Vagina (tissue), 2 donors: ENCODE results near the gene ATAD3B. TPM values are rescaled to one million over a fixed set of nuclear protein-coding genes. Genes with fewer than 3 reads are reported as not detected.
A peak's percentile ranks its signal among the peaks of the same experiment; 100 is the strongest.
"Not testable (repeated sequence)": the region's sequence is repeated elsewhere in the genome, so short reads cannot be mapped to it uniquely, and the experiment has no call there.

Experiments used
- DNase-seq, 2 donors: peaks; one replicate each; pipeline ENCODE4 v3.0.0-alpha.2; 2017; ENCODE audit errors: extremely low spot score in 2 of 2
- H3K27ac ChIP-seq: fragments of 200-600 bp; sonication (generic); one replicate; pipeline ENCODE4 v1.5.1; 2019
- H3K27me3 ChIP-seq: fragments of 200-600 bp; sonication (generic); one replicate; pipeline ENCODE4 v1.5.1; 2019
- H3K36me3 ChIP-seq, 2 donors: fragments of 200-600 bp; sonication (generic); one replicate each; pipeline ENCODE4 v1.5.1; 2017 to 2019
- H3K4me1 ChIP-seq: fragments of 200-600 bp; sonication (generic); one replicate; pipeline ENCODE4 v1.5.1; 2019
- H3K4me3 ChIP-seq, 2 donors: fragments of 200-600 bp; sonication (generic); 1 replicate in 1 of 2; 2 replicates in 1 of 2; pipeline ENCODE4 v1.5.1; 2016 to 2019
- H3K9me3 ChIP-seq: fragments of 200-600 bp; sonication (generic); one replicate; pipeline ENCODE4 v1.5.1; 2019
- CTCF ChIP-seq, 3 experiments: fragments of 450-650 bp in 2 of 3; fragments of 200-600 bp in 1 of 3; sonication (generic) in 1 of 3; IDR thresholded peaks; one replicate each; pipeline ENCODE4 v1.5.1; 2017 to 2019; ENCODE audit warnings: antibody characterized with exemption in 3 of 3, mild to moderate bottlenecking in 2 of 3, moderate library complexity in 2 of 3
- POLR2A ChIP-seq, 2 donors: fragments of 450-650 bp; IDR thresholded peaks; one replicate each; pipeline ENCODE4 v1.6.1; 2017; ENCODE audit warnings: antibody characterized with exemption in 2 of 2, mild to moderate bottlenecking in 2 of 2, moderate library complexity in 2 of 2
- POLR2AphosphoS5 ChIP-seq, 2 donors: sonication (generic); formaldehyde crosslinking; IDR thresholded peaks; one replicate each; pipeline ENCODE4 v1.9.0; 2017; ENCODE audit warnings: antibody characterized with exemption in 2 of 2, mild to moderate bottlenecking in 2 of 2, low read depth in 1 of 2; ENCODE audit not compliant: insufficient read depth in 1 of 2
- intact Hi-C: fragments of 100-400 bp; cut with DNase I; formaldehyde crosslinking; loops from one replicate; pipeline ENCODE4 v1.15.1; 2023
- total RNA-seq: library from RNA; depleted of rRNA; stranded (reverse); fragments of >200 nt; gene quantifications from one replicate; pipeline ENCODE4 v1.2.3, GENCODE V29; 2016

The ATAD3B gene
- total RNA-seq, 1 donor from 2014 or later, result 17.7 TPM

- no peak for DNase-seq
- intact Hi-C loops, result no loop called here
These were observed 758 bp upstream of the ATAD3B start for GRCh38 chr1:1470626-1471388.

GRCh38 chr1:1472053-1472876, 700 bp downstream of the ATAD3B start:
- H3K27ac ChIP-seq, DNase-seq, H3K9me3 ChIP-seq, H3K36me3 ChIP-seq, H3K27me3 ChIP-seq, intact Hi-C loops: not testable (repeated sequence)
- Histone ChIP-seq H3K4me1 (peaks cover 32% of the 10 kb centered on the region), H3K4me3 (peak overlapping the region; percentile 63 to 71)

More at GRCh38 chr1:1470626-1471388, 758 bp upstream of the ATAD3B start:
- H3K4me1 ChIP-seq, result peaks cover 32% of the 10 kb centered on the region
- peak overlapping the region; percentile 63 to 71 for H3K4me3 ChIP-seq
- no peaks in the 10 kb centered on the region for H3K27me3 ChIP-seq
- H3K27ac ChIP-seq, result peak overlapping the region; percentile 79
- no peaks in the 10 kb centered on the region for H3K36me3 ChIP-seq
- H3K9me3 ChIP-seq, result no peaks in the 10 kb centered on the region
- TF ChIP-seq CTCF (IDR thresholded peaks at IDR 0.05), result no peak
- TF ChIP-seq POLR2AphosphoS5 (IDR thresholded peaks at IDR 0.05; ENCODE audit: insufficient read depth in 1 of 2, low read depth in 1 of 2), result no peak
- TF ChIP-seq POLR2A (IDR thresholded peaks at IDR 0.05), result no peak

GRCh38 chr1:1476011-1476410, 4.4 kb downstream of the ATAD3B start:
- peaks cover 24% of the 10 kb centered on the region for H3K4me1 ChIP-seq
- H3K4me3 ChIP-seq, H3K9me3 ChIP-seq, DNase-seq, intact Hi-C loops, H3K27me3 ChIP-seq, H3K27ac ChIP-seq: not testable (repeated sequence)
- H3K36me3 ChIP-seq, result peaks cover 7 to 21% of the 10 kb centered on the region in 2 donors

GRCh38 chr1:1477206-1477605, 5.6 kb downstream of the ATAD3B start:
- TF ChIP-seq POLR2A (IDR thresholded peaks at IDR 0.05), result no peak
- no peak for TF ChIP-seq CTCF (IDR thresholded peaks at IDR 0.05)
- TF ChIP-seq POLR2AphosphoS5 (IDR thresholded peaks at IDR 0.05; ENCODE audit: insufficient read depth in 1 of 2, low read depth in 1 of 2), result no peak
- H3K27me3 ChIP-seq, result no peaks in the 10 kb centered on the region
- H3K36me3 ChIP-seq, result peaks cover 7 to 25% of the 10 kb centered on the region in 2 donors
- H3K4me1 ChIP-seq, result peaks cover 23% of the 10 kb centered on the region
- H3K9me3 ChIP-seq, result no peaks in the 10 kb centered on the region
- intact Hi-C loops, result no loop called here
- H3K27ac ChIP-seq, result no peak overlapping the region
- no peak overlapping the region for H3K4me3 ChIP-seq
- no peak for DNase-seq

- DNase-seq, result no peak
- intact Hi-C loops, result no loop called here
- Histone ChIP-seq H3K9me3 (no peaks in the 10 kb centered on the region), H3K4me3 (no peak overlapping the region), H3K27ac (no peak overlapping the region), H3K27me3 (no peaks in the 10 kb centered on the region), H3K36me3 (peaks cover 7 to 45% of the 10 kb centered on the region in 2 donors), H3K4me1 (no peaks in the 10 kb centered on the region)
- TF ChIP-seq POLR2AphosphoS5 (IDR thresholded peaks at IDR 0.05; ENCODE audit: insufficient read depth in 1 of 2, low read depth in 1 of 2) (no peak), CTCF (IDR thresholded peaks at IDR 0.05) (no peak), POLR2A (IDR thresholded peaks at IDR 0.05) (no peak)
These were observed 8.3 kb downstream of the ATAD3B start for GRCh38 chr1:1479547-1480487.

- H3K4me1 ChIP-seq, intact Hi-C loops, DNase-seq, H3K4me3 ChIP-seq, H3K27ac ChIP-seq, H3K27me3 ChIP-seq, H3K9me3 ChIP-seq: not testable (repeated sequence)
- peaks cover 7 to 47% of the 10 kb centered on the region in 2 donors for H3K36me3 ChIP-seq
These were observed 8.9 kb downstream of the ATAD3B start for GRCh38 chr1:1480488-1480867.

GRCh38 chr1:1481811-1482210, 10.2 kb downstream of the ATAD3B start:
- H3K27ac ChIP-seq, intact Hi-C loops, H3K27me3 ChIP-seq, DNase-seq, H3K4me1 ChIP-seq, H3K4me3 ChIP-seq, H3K9me3 ChIP-seq: not testable (repeated sequence)
- peaks cover 7 to 56% of the 10 kb centered on the region in 2 donors for H3K36me3 ChIP-seq
